ENCODE results near the gene FBXW2.

- no peak for TF ChIP-seq CTCF (IDR thresholded peaks at IDR 0.05 in 8 of 11, conservative IDR thresholded peaks at IDR 0.05 in 3 of 11)
- no peak for TF ChIP-seq POLR2A (IDR thresholded peaks at IDR 0.05)
Observed at GRCh38 chr9:120829650-120830049, 36.4 kb upstream of the FBXW2 start.
